ENCODE results near the gene STN1. TPM values are rescaled to one million over a fixed set of nuclear protein-coding genes. Genes with fewer than 3 reads are reported as not detected.

Gene STN1
- total RNA-seq, 1 experiment from 2014 or later = 74.7 TPM

GRCh38 chr10:103876155-103876554 is 41.8 kb downstream of the STN1 start:
- H3K79me2 ChIP-seq (ENCODE audit: insufficient read depth, low read length) = no peaks in the 10 kb centered on the region
- ChIA-PET CTCF (interaction anchor here (1.5 to 1.7 kb wide), 2 partner anchors 10 to 12 kb away, joined by 6 to 8 read pairs; no protein-coding TSS in a partner anchor), RAD21 (ENCODE audit: low non-redundant PET in 1 of 2, low total read pairs in 2 of 2, uncharacterized antibody in 2 of 2, unreplicated experiment in 2 of 2) (no interaction called here), POLR2A (no interaction called here)
- H2AFZ ChIP-seq (ENCODE audit: low read depth, low read length, poor library complexity, severe bottlenecking) = no peak overlapping the region
- no peak for TF ChIP-seq EZH2phosphoT487 (IDR thresholded peaks at IDR 0.05; ENCODE audit: borderline replicate concordance)
- no peak for TF ChIP-seq ZNF274 (IDR thresholded peaks at IDR 0.05; ENCODE audit: low read depth, low read length)
- no peak for TF ChIP-seq ATF3 (IDR thresholded peaks at IDR 0.05)
- no peak for TF ChIP-seq ZBTB33 (IDR thresholded peaks at IDR 0.05; ENCODE audit: extremely low read depth, insufficient replicate concordance, low read length)
- no peak for TF ChIP-seq ZFX (IDR thresholded peaks at IDR 0.05)
- TF ChIP-seq EGR1 (IDR thresholded peaks at IDR 0.05; ENCODE audit: low read depth) = no peak
- no peak for TF ChIP-seq ELF1 (IDR thresholded peaks at IDR 0.05; ENCODE audit: borderline replicate concordance, low read depth)
- TF ChIP-seq SRF (IDR thresholded peaks at IDR 0.05; ENCODE audit: low read depth) = no peak
- TF ChIP-seq RAD21 (IDR thresholded peaks at IDR 0.05; ENCODE audit: low read depth) = no peak
- no peak for TF ChIP-seq CEBPB (IDR thresholded peaks at IDR 0.05; ENCODE audit: low read depth)
- no peak for TF ChIP-seq YY1 (IDR thresholded peaks at IDR 0.05; ENCODE audit: extremely low read depth, insufficient replicate concordance, low read depth, low read length)
- TF ChIP-seq POLR2AphosphoS5 (IDR thresholded peaks at IDR 0.05; ENCODE audit: low read depth, low read length) = no peak
- H3K36me3 ChIP-seq (ENCODE audit: control insufficient read depth in 1 of 2, insufficient read depth in 2 of 2, low read length in 2 of 2) = peaks cover 0 to 25% of the 10 kb centered on the region in 2 experiments; a peak in 2 of 4 replicates
- DNase-seq (ENCODE audit: low read depth, low spot score) = no peak
- no peak overlapping the region for H3K4me2 ChIP-seq (ENCODE audit: low read length)
- peaks cover 2 to 13% of the 10 kb centered on the region in 2 experiments; a peak in 3 of 4 replicates for H3K4me1 ChIP-seq (ENCODE audit: control insufficient read depth in 1 of 2, insufficient read depth in 2 of 2, low read length in 2 of 2)
- H3K9ac ChIP-seq (ENCODE audit: low read length) = no peak overlapping the region
- H4K20me1 ChIP-seq (ENCODE audit: insufficient read depth) = no peaks in the 10 kb centered on the region
- ATAC-seq = no peak
- no peaks in the 10 kb centered on the region for H3K27me3 ChIP-seq (ENCODE audit: insufficient read depth, low read length)
- no peak overlapping the region for H3K27ac ChIP-seq (ENCODE audit: low read depth, low read length)
- no peak overlapping the region for H3K4me3 ChIP-seq (replicated peaks in 1 of 2; ENCODE audit: low read depth in 1 of 2, low read length in 2 of 2)
- no peaks in the 10 kb centered on the region for H3K9me2 ChIP-seq (ENCODE audit: insufficient read depth)
- intact Hi-C loops (cut with micrococcal nuclease) = no loop called here
- no peaks in the 10 kb centered on the region for H3K9me3 ChIP-seq (ENCODE audit: control insufficient read depth in 1 of 2, insufficient read depth in 1 of 2, low read depth in 1 of 2, low read length in 2 of 2)
- no TSS peak for BruUV-seq (replicated peaks)
